GM23248 (cell line): ENCODE results near the gene NCKAP1. TPM values are rescaled to one million over a fixed set of nuclear protein-coding genes. Genes with fewer than 3 reads are reported as not detected.

ENCODE experiments used
- DNase-seq: peaks from one replicate; pipeline ENCODE4 v3.0.0-alpha.2; 2015
- H2AFZ ChIP-seq: fragments of 200-600 bp; sonication (generic); 2 replicates; pipeline ENCODE4 v1.6.1; 2016; ENCODE audit warnings: antibody characterized with exemption
- H3F3A ChIP-seq: fragments of 200-600 bp; sonication (generic); 2 replicates; pipeline ENCODE4 v1.6.1; 2016; ENCODE audit warnings: mild to moderate bottlenecking, antibody characterized with exemption, mixed run types; ENCODE audit not compliant: insufficient read depth
- H3K27ac ChIP-seq: fragments of 200-600 bp; sonication (generic); 2 replicates; pipeline ENCODE4 v1.5.1; 2016; ENCODE audit warnings: mild to moderate bottlenecking
- H3K27me3 ChIP-seq: fragments of 200-600 bp; sonication (generic); replicated peaks from 2 replicates; pipeline ENCODE4 v1.6.1; 2016; ENCODE audit warnings: mild to moderate bottlenecking; ENCODE audit not compliant: insufficient read depth
- H3K36me3 ChIP-seq: fragments of 200-600 bp; sonication (generic); 2 replicates; pipeline ENCODE4 v1.6.1; 2016; ENCODE audit warnings: low read depth, mild to moderate bottlenecking
- H3K4me1 ChIP-seq: fragments of 200-600 bp; sonication (generic); 2 replicates; pipeline ENCODE4 v1.6.1; 2016; ENCODE audit warnings: mild to moderate bottlenecking; ENCODE audit not compliant: insufficient read depth
- H3K4me2 ChIP-seq: fragments of 200-600 bp; sonication (generic); one replicate; pipeline ENCODE4 v1.6.1; 2016; ENCODE audit warnings: mild to moderate bottlenecking; ENCODE audit not compliant: unreplicated experiment
- H3K4me3 ChIP-seq: fragments of 200-600 bp; sonication (generic); 2 replicates; pipeline ENCODE4 v1.5.1; 2016; ENCODE audit warnings: mild to moderate bottlenecking
- H3K79me2 ChIP-seq: fragments of 200-600 bp; sonication (generic); 2 replicates; pipeline ENCODE4 v1.6.1; 2016; ENCODE audit warnings: mild to moderate bottlenecking; ENCODE audit not compliant: insufficient read depth
- H3K9ac ChIP-seq: fragments of 200-600 bp; sonication (generic); 2 replicates; pipeline ENCODE4 v1.6.1; 2016; ENCODE audit warnings: mild to moderate bottlenecking
- H3K9me2 ChIP-seq: fragments of 200-600 bp; sonication (generic); 2 replicates; pipeline ENCODE4 v1.6.1; 2016; ENCODE audit warnings: mixed run types, mild to moderate bottlenecking, moderate library complexity; ENCODE audit not compliant: insufficient read depth
- H3K9me3 ChIP-seq: fragments of 200-600 bp; sonication (generic); one replicate; pipeline ENCODE4 v1.6.1; 2017; ENCODE audit warnings: low read depth
- H4K20me1 ChIP-seq: fragments of 200-600 bp; sonication (generic); 2 replicates; pipeline ENCODE4 v1.6.0; 2016; ENCODE audit not compliant: insufficient read depth
- EZH2 ChIP-seq: fragments of 200-600 bp; sonication (generic); IDR thresholded peaks from 2 replicates; pipeline ENCODE4 v1.6.1; 2018; ENCODE audit warnings: antibody characterized with exemption, mild to moderate bottlenecking; ENCODE audit not compliant: insufficient read depth, poor library complexity, severe bottlenecking
- EZH2phosphoT487 ChIP-seq: fragments of 200-600 bp; sonication (generic); IDR thresholded peaks from 2 replicates; pipeline ENCODE4 v1.6.1; 2018; ENCODE audit warnings: antibody characterized with exemption, moderate library complexity, mild to moderate bottlenecking, low read depth; ENCODE audit not compliant: insufficient read depth
- WGBS, 2 experiments: methylation state at CpG; one replicate each; pipeline ENCODE4 v1.1.6; 2015 to 2017; ENCODE audit warnings: low lambda C conversion rate in 2 of 2, low coverage in 1 of 2; ENCODE audit errors: missing lambda C conversion rate in 2 of 2; 5-methylcytosine and 5-hydroxymethylcytosine counted together
- in situ Hi-C: fragments of 300-500 bp; cut with MboI; formaldehyde crosslinking; loops from 2 replicates; pipeline ENCODE4 v1.15.0; 2020
- polyA plus RNA-seq: library from polyadenylated mRNA; unstranded; fragments of >200 nt; fragmentation: Nextera tagmentation; extraction: Ambion mirVana; gene quantifications from 2 replicates; pipeline ENCODE4 v1.2.1, GENCODE V29; 2016
- total RNA-seq: library from RNA; depleted of rRNA; stranded (reverse); fragments of >200 nt; shearing (Covaris generic); gene quantifications from 2 replicates; pipeline ENCODE4 v1.2.3, GENCODE V29; 2014

The NCKAP1 gene
- total and polyA plus RNA-seq, 2 experiments from 2014 or later, result 58.9 to 201 TPM

DNA sequence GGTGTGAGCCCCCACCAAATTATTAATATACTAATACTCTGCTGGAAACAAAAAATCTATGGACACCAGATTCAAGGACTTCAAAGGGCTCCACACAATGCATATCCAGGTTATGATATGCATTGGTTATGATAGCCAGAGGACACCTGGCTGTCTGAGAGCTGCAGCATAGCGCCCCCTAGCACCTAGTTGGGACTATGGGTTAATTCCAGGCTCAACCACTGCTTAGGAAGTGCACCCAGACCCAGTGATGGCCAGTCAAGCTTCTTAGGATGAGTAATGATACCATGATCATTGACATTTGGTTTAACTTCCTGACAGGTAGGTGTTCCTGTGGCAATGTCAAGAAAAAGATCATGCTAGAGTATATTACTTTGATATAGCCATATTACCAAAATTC is 168.0 kb downstream of the NCKAP1 start:
- Histone ChIP-seq H3K79me2 (no peaks in the 10 kb centered on the region), H3K4me3 (no peak overlapping the region), H3K4me2 (no peak overlapping the region), H3K9me3 (no peaks in the 10 kb centered on the region), H3K9me2 (no peaks in the 10 kb centered on the region), H4K20me1 (no peaks in the 10 kb centered on the region), H2AFZ (no peak overlapping the region), H3K9ac (no peak overlapping the region), H3K36me3 (no peaks in the 10 kb centered on the region), H3F3A (peaks cover 6% of the 10 kb centered on the region; the same call in 1 of the 2 replicates), H3K27ac (no peak overlapping the region), H3K4me1 (no peaks in the 10 kb centered on the region), H3K27me3 (no peaks in the 10 kb centered on the region; the same call in 1 of the 2 replicates)
- no peak for DNase-seq
- WGBS, 2 experiments, result 0% methylated on average over 1 of the region's 1 CpG
- in situ Hi-C loops, result no loop called here
- TF ChIP-seq EZH2 (no peak), EZH2phosphoT487 (no peak)

DNA sequence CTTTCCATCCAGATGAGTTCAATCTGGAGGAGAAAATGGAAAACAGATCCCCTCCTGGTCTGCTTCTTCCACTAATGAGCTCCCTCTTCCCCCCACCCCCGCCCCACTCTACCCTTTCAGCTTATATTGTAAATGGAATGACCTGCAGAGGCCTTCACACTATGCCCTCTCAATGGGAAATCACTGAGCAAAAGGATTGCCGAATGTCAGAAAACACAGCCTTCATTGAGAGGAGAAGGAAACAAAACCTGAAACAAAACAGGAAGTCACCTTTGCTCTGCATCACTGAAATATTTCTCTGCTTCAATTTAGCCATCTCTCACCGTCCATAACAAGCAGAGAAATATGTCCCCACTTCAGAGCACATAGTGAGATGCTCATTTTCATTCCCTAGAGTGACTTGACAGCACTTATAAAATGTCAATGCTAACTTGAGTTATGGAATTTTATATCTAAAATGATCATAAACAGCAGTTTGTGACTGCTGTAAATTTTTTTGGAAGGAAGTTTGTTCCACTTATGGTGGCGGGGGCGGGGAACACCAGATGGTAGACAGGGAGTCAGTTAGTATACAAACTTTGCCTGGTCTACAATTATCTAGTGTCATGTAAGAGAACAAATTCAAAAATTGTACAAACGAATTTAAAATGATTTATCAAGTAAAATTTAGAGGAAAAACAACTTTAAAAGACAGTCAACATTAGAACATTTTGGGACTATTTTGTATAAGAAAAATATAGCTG is 170.0 kb downstream of the NCKAP1 start:
- TF ChIP-seq EZH2phosphoT487, result no peak
- no peak for TF ChIP-seq EZH2
- 96% methylated on average over 6 of the region's 6 CpGs for WGBS, 2 experiments
- no peak for DNase-seq
- Histone ChIP-seq H3K4me3 (no peak overlapping the region), H2AFZ (no peak overlapping the region), H3K79me2 (no peaks in the 10 kb centered on the region), H3F3A (peaks cover 6% of the 10 kb centered on the region; the same call in 1 of the 2 replicates), H4K20me1 (no peaks in the 10 kb centered on the region), H3K4me1 (no peaks in the 10 kb centered on the region), H3K36me3 (no peaks in the 10 kb centered on the region), H3K4me2 (no peak overlapping the region), H3K27ac (no peak overlapping the region), H3K9ac (no peak overlapping the region), H3K9me2 (no peaks in the 10 kb centered on the region), H3K27me3 (peaks cover 3% of the 10 kb centered on the region; the same call in 1 of the 2 replicates), H3K9me3 (no peaks in the 10 kb centered on the region)
- in situ Hi-C loops, result no loop called here

DNA sequence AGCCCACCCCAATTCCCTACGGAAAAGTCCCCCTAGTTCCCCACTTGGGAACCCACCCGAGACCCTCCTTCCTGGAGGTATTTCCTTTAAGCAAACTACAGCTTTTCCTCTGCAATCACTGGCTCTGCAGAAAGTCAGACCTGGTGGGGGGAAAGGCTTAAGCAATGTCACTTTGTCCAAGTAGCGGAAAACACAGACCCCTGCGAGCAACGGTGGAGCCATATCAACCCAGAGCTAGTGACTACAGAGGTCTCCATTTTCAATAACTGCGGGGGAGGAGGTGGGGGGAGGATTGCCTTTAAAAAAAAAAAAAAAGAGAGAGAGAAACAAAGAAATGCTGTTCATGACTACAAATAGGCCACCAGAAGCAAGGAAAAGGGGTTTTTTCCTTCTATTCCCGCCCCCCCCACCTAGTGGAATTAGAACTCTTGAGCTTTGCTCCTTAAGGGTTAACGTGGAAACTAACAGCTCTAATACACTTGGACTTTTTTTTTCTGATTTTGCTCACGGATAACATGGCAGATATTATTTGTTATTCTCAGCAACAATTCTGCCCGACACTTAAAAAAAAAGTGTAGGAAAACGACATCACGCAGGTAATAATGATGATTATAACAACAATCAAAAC is 170.7 kb downstream of the NCKAP1 start:
- Histone ChIP-seq H3K4me3 (peak overlapping the region; percentile 73), H3K4me2 (peak overlapping the region; percentile 80), H3K9me2 (no peaks in the 10 kb centered on the region), H3K9me3 (no peaks in the 10 kb centered on the region), H3K4me1 (no peaks in the 10 kb centered on the region), H3F3A (peaks cover 6% of the 10 kb centered on the region; the same call in 1 of the 2 replicates), H4K20me1 (no peaks in the 10 kb centered on the region), H3K36me3 (no peaks in the 10 kb centered on the region), H2AFZ (peak overlapping the region; percentile 85), H3K79me2 (no peaks in the 10 kb centered on the region), H3K27me3 (peaks cover 3% of the 10 kb centered on the region; the same call in 1 of the 2 replicates), H3K9ac (peak overlapping the region; percentile 26), H3K27ac (no peak overlapping the region)
- in situ Hi-C loops, result no loop called here
- 40 to 43% methylated on average over 12 of the region's 12 CpGs for WGBS, 2 experiments
- TF ChIP-seq EZH2, result no peak
- no peak for DNase-seq

DNA sequence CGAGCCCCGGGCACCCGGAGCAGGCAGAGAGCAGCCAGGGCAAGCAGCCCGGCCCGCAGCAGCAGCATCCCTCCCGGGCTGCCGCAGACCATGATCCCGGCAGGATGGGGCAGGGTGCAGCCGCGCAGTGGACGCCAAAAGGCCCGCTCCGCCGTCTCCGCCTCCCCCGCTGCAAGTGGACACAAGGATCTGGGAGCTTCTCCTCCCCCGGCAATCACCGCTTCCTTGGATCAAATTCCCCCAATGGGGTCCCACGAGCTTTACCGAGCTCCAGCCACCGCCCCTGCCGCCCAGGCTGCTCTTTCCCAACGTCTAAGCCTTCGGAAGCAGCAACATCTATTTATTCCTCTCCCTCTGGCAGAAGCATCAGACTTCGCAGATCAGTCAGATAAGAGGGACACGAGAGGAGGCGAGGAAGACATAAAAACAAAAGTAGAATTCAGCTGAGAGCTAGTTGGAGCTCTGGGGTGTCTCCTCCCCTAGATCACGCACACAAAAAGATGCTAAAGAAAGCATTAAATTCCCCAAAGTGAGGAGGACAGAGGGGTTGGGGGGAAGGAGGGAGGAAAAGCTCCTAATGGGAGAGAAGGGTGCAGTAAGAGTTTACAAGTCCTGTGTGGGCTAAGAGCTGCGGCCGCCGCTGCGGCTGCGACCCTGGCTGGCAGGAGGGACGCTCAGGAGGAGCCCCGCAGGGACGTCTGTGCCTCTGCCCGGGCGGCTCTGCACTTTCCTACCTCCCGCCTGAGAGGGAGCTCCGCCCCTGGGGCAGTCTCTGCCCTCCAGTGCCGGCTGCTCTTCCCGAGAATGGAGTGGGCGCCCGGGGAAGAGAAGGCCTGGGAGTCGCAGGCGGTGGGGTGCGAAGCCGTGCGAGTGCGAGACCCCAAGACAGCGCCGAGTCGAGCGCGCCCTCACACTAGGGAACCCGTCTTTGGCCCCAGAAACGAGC is 171.5 kb downstream of the NCKAP1 start, which contains the start of gene FRZB:
TSS of gene FRZB (minus strand) at position 177 of the 946 bp plus-strand sequence. CDS start at position 92, 85 bp downstream.
- Histone ChIP-seq H3F3A (peaks cover 6% of the 10 kb centered on the region; the same call in 1 of the 2 replicates), H3K9me2 (no peaks in the 10 kb centered on the region), H4K20me1 (no peaks in the 10 kb centered on the region), H3K27ac (no peak within 1 kb of the TSS), H3K36me3 (no peaks in the 10 kb centered on the region), H3K4me3 (peak within 1 kb of the TSS; percentile 73), H3K4me1 (no peaks in the 10 kb centered on the region), H3K9me3 (no peaks in the 10 kb centered on the region), H3K9ac (peak within 1 kb of the TSS; percentile 26), H3K27me3 (peaks cover 3% of the 10 kb centered on the region; the same call in 1 of the 2 replicates), H3K4me2 (peak within 1 kb of the TSS; percentile 80), H3K79me2 (no peaks in the 10 kb centered on the region), H2AFZ (peak within 1 kb of the TSS; percentile 85)
- in situ Hi-C loops, result no loop called here
- peak; percentile 71 for DNase-seq
- WGBS, 2 experiments, result 0 to 1% methylated on average over 49 to 52 of the region's 57 CpGs
- TF ChIP-seq EZH2, result no peak
- TF ChIP-seq EZH2phosphoT487, result no peak
